ENCODE data around the gene POLR1A. TPM values are rescaled to one million over a fixed set of nuclear protein-coding genes. Genes with fewer than 3 reads are reported as not detected.

POLR1A gene
- total and polyA plus RNA-seq, 2 donors (not counting 1 experiment from before 2014, with no cell fraction given): 3.4 to 36.8 TPM

GRCh38 chr2:86025976-86026743 lies 79.5 kb downstream of the POLR1A start:
- Mint-ChIP-seq H3K9me3 (ENCODE audit: insufficient read depth) (no peaks in the 10 kb centered on the region), H3K27ac (peak overlapping the region; percentile 26), H3K4me3 (no peak overlapping the region), H3K4me1 (peaks cover 16% of the 10 kb centered on the region), H3K27me3 (no peaks in the 10 kb centered on the region)
- Histone ChIP-seq H3K4me1 (ENCODE audit: control insufficient read depth in 2 of 2, insufficient read depth in 2 of 2, low read length in 2 of 2) (peaks cover 6 to 8% of the 10 kb centered on the region in 2 donors), H3K9ac (ENCODE audit: low read length) (no peak overlapping the region), H2AFZ (ENCODE audit: insufficient read depth, low read depth, low read length, poor library complexity, severe bottlenecking) (no peak overlapping the region), H3K4me2 (replicated peaks; ENCODE audit: low read depth, low read length, poor library complexity, severe bottlenecking) (no peak overlapping the region), H3K27me3 (replicated peaks in 1 of 4; ENCODE audit: control extremely low read depth in 1 of 4, control insufficient read depth in 3 of 4, insufficient read depth in 4 of 4, low read length in 3 of 4) (no peaks in the 10 kb centered on the region), H3K9me3 (ENCODE audit: control extremely low read depth in 1 of 3, control insufficient read depth in 2 of 3, insufficient read depth in 1 of 3, low read length in 2 of 3) (no peaks in the 10 kb centered on the region), H3K36me3 (replicated peaks in 1 of 2; ENCODE audit: control extremely low read depth in 1 of 2, control insufficient read depth in 1 of 2, extremely low read depth in 1 of 2, insufficient read depth in 2 of 2, low read length in 1 of 2) (peaks cover 0 to 50% of the 10 kb centered on the region in 2 experiments), H3K27ac (ENCODE audit: low read length in 2 of 2) (no peak overlapping the region), H4K20me1 (ENCODE audit: control insufficient read depth, insufficient read depth, low read length, poor library complexity, severe bottlenecking) (no peaks in the 10 kb centered on the region), H3K79me2 (ENCODE audit: control insufficient read depth, insufficient read depth, low read length) (peaks cover 1% of the 10 kb centered on the region), H3K4me3 (ENCODE audit: control extremely low read depth in 1 of 5, extremely low read depth in 1 of 5, insufficient read depth in 1 of 5, low read depth in 2 of 5, low read length in 4 of 5) (no peak overlapping the region)
- no peak for TF ChIP-seq EZH2 (IDR thresholded peaks at IDR 0.05; ENCODE audit: borderline replicate concordance, insufficient read depth, low read depth, low read length, poor library complexity, severe bottlenecking)
- TF ChIP-seq, protein P1, sequence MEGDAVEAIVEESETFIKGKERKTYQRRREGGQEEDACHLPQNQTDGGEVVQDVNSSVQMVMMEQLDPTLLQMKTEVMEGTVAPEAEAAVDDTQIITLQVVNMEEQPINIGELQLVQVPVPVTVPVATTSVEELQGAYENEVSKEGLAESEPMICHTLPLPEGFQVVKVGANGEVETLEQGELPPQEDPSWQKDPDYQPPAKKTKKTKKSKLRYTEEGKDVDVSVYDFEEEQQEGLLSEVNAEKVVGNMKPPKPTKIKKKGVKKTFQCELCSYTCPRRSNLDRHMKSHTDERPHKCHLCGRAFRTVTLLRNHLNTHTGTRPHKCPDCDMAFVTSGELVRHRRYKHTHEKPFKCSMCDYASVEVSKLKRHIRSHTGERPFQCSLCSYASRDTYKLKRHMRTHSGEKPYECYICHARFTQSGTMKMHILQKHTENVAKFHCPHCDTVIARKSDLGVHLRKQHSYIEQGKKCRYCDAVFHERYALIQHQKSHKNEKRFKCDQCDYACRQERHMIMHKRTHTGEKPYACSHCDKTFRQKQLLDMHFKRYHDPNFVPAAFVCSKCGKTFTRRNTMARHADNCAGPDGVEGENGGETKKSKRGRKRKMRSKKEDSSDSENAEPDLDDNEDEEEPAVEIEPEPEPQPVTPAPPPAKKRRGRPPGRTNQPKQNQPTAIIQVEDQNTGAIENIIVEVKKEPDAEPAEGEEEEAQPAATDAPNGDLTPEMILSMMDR (IDR thresholded peaks at IDR 0.05): no peak
- POLR2A ChIA-PET: no interaction called here
- CTCF ChIA-PET: interaction anchor here (0.6 to 2.9 kb wide), 5 partner anchors 9 to 199 kb away, joined by 3 to 9 read pairs (median 5); no protein-coding TSS in a partner anchor
- intact Hi-C loops (cut with micrococcal nuclease): no loop called here
- DNase-seq (no peak), ATAC-seq (ENCODE audit: low read depth) (no peak)
- 92% methylated on average over 3 of the region's 8 CpGs for WGBS (ENCODE audit: insufficient coverage)

DNA sequence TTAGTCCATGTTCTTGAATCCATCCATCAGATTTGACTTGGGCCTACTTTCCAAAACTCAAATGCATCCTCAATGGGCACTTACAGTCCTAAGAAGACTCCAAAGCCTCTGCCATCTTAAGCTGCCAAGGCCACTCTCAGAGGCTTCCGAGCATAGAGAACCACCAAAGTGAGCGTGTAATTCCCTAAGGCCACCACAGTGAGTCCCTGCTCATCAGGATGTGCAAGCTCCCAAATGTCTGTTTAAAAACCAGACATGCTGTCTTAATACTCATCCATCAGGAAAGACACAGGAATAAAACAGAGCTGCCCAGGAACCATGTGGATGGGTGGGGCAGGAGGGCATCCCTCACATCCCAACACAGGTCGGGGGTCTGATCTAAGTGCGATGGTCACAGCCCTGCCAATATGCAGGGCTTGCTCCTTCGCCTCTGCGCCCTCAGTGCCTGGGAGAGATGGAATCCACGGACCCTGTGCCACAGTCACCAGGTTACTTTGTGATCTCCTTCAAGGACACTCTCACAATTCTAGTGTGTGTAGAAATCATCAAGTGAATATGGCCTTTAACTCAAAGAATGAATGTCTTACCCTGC lies 80.4 kb downstream of the POLR1A start:
- no peak overlapping the region for H2AFZ ChIP-seq (ENCODE audit: insufficient read depth, low read depth, low read length, poor library complexity, severe bottlenecking)
- peaks cover 16% of the 10 kb centered on the region for H3K4me1 Mint-ChIP-seq
- intact Hi-C loops (cut with micrococcal nuclease): no loop called here

More for the DNA sequence above, 80.4 kb downstream of the POLR1A start:
- Histone ChIP-seq H3K9me3 (ENCODE audit: control extremely low read depth in 1 of 3, control insufficient read depth in 2 of 3, insufficient read depth in 1 of 3, low read length in 2 of 3) (no peaks in the 10 kb centered on the region), H3K27me3 (replicated peaks in 1 of 4; ENCODE audit: control extremely low read depth in 1 of 4, control insufficient read depth in 3 of 4, insufficient read depth in 4 of 4, low read length in 3 of 4) (no peaks in the 10 kb centered on the region), H4K20me1 (ENCODE audit: control insufficient read depth, insufficient read depth, low read length, poor library complexity, severe bottlenecking) (no peaks in the 10 kb centered on the region), H3K27ac (ENCODE audit: low read length in 2 of 2) (no peak overlapping the region), H3K9ac (ENCODE audit: low read length) (no peak overlapping the region), H3K4me1 (ENCODE audit: control insufficient read depth in 2 of 2, insufficient read depth in 2 of 2, low read length in 2 of 2) (peaks cover 6 to 8% of the 10 kb centered on the region in 2 donors), H3K4me3 (ENCODE audit: control extremely low read depth in 1 of 5, extremely low read depth in 1 of 5, insufficient read depth in 1 of 5, low read depth in 2 of 5, low read length in 4 of 5) (no peak overlapping the region), H3K79me2 (ENCODE audit: control insufficient read depth, insufficient read depth, low read length) (no peaks in the 10 kb centered on the region), H3K4me2 (replicated peaks; ENCODE audit: low read depth, low read length, poor library complexity, severe bottlenecking) (no peak overlapping the region), H3K36me3 (replicated peaks in 1 of 2; ENCODE audit: control extremely low read depth in 1 of 2, control insufficient read depth in 1 of 2, extremely low read depth in 1 of 2, insufficient read depth in 2 of 2, low read length in 1 of 2) (peaks cover 0 to 42% of the 10 kb centered on the region in 2 experiments)
- WGBS (ENCODE audit: insufficient coverage): 96% methylated on average over 4 of the region's 7 CpGs
- H3K4me3 Mint-ChIP-seq: no peak overlapping the region
- H3K9me3 Mint-ChIP-seq (ENCODE audit: insufficient read depth): no peaks in the 10 kb centered on the region
- no peak for TF ChIP-seq EZH2 (IDR thresholded peaks at IDR 0.05; ENCODE audit: borderline replicate concordance, insufficient read depth, low read depth, low read length, poor library complexity, severe bottlenecking)
- TF ChIP-seq, protein P1 (IDR thresholded peaks at IDR 0.05): no peak
- ATAC-seq (ENCODE audit: low read depth): no peak
- ChIA-PET CTCF (interaction anchor here (0.6 to 2.9 kb wide), 6 partner anchors 10 to 198 kb away, joined by 3 to 9 read pairs (median 4); no protein-coding TSS in a partner anchor), POLR2A (interaction anchor here (1.0 kb wide), 1 partner anchor 11 kb away, joined by 3 read pairs; no protein-coding TSS in a partner anchor)
- no peak for DNase-seq
- no peaks in the 10 kb centered on the region for H3K27me3 Mint-ChIP-seq
- H3K27ac Mint-ChIP-seq: no peak overlapping the region
